Activated T-cell treated with anti-CD3 and anti-CD28 coated beads, Interleukin-2, amount 50 U/mL, for 4 hours (primary cell): Measurements from ENCODE around the gene MEP1B. TPM values are rescaled to one million over a fixed set of nuclear protein-coding genes. Genes with fewer than 3 reads are reported as not detected.
"Not testable (repeated sequence)": the region's sequence is repeated elsewhere in the genome, so short reads cannot be mapped to it uniquely, and the experiment has no call there.

Experiments used
- ATAC-seq, 2 donors: fragments of 200-7000 bp; cut with Tn5 transposase; one replicate each; pipeline ENCODE4 v1.10.0; 2021
- DNase-seq: peaks from one replicate; pipeline ENCODE4 v3.0.0-alpha.2; 2020
- H3K27me3 Mint-ChIP-seq: one replicate; pipeline ENCODE4 v1.8.0; 2021; ENCODE audit warnings: low read depth, mixed read lengths
- H3K36me3 Mint-ChIP-seq: one replicate; pipeline ENCODE4 v1.8.0; 2022; ENCODE audit warnings: mixed read lengths; ENCODE audit not compliant: insufficient read depth
- H3K4me1 Mint-ChIP-seq: one replicate; pipeline ENCODE4 v1.8.0; 2021; ENCODE audit warnings: low read depth, mixed read lengths
- H3K4me3 Mint-ChIP-seq: one replicate; pipeline ENCODE4 v1.8.0; 2021; ENCODE audit warnings: mild to moderate bottlenecking, moderate library complexity, mixed read lengths
- H3K9me3 Mint-ChIP-seq: one replicate; pipeline ENCODE4 v1.8.0; 2021; ENCODE audit warnings: mixed read lengths
- total RNA-seq, 3 donors: library from RNA; stranded (reverse); gene quantifications; one replicate each; pipeline ENCODE4 v1.2.1, GENCODE V29; 2021

Gene MEP1B
- not detected for total RNA-seq

DNA sequence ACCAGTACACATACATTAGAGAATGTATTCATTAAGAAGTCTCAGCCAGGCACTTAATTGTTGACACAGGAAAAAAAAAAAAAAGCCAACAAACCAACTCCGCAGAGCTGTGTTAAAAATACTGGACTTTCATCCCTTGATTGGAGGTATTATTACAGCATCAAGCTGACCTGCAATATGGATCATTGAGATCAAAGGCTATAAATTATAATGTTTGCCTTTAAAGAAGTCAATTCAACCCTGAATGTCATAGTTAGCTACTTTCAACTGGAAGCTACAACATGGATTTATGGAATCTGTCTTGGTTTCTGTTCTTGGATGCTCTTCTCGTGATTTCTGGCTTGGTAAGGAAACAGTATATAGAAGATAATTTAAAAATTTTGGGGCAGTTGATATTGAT is at the start of gene MEP1B:
MEP1B (plus strand) TSS at position 250 of the 400 bp plus-strand sequence; CDS start at position 282, 32 bp downstream.
- Mint-ChIP-seq H3K4me1 (no peaks in the 10 kb centered on the region), H3K36me3 (no peaks in the 10 kb centered on the region), H3K9me3 (peaks cover 6% of the 10 kb centered on the region), H3K4me3 (no peak within 1 kb of the TSS), H3K27me3 (peaks cover 18% of the 10 kb centered on the region)
- DNase-seq (no peak), ATAC-seq (no peak)

DNA sequence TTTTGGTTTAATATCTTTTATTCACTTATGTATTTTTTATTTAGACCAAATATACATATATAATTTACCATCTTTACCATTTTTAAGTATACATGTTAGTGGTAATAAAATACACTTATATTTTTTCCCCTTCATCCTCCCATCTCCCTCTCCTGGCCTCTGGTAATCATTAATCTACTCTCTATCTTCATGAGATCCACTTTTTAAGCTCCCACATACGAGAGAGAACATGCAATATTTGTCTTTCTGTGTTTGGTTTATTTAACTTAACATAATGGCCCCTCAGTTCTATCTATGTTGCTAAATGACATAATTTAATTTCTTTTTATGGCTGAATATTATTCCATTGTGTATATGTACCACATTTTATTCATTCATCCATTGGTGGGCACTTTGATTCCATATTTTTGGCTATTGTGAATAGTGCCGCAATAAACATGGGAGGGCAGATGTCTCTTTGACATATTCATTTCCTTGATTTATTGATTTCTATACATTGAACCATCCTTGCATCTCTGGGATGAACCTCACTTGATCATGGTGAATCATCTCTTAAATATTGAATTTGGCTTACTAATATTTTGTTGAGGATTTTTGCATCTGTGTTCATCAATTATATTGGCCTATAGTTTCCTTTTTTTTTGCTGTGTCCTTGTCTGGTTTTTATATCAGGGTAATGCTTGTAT is 41.5 kb upstream of the MEP1B start:
- Mint-ChIP-seq H3K27me3 (peaks cover 4% of the 10 kb centered on the region), H3K36me3 (no peaks in the 10 kb centered on the region), H3K9me3 (no peaks in the 10 kb centered on the region), H3K4me3 (no peak overlapping the region), H3K4me1 (peaks cover 3% of the 10 kb centered on the region)
- ATAC-seq: no peak
- no peak for DNase-seq

DNA sequence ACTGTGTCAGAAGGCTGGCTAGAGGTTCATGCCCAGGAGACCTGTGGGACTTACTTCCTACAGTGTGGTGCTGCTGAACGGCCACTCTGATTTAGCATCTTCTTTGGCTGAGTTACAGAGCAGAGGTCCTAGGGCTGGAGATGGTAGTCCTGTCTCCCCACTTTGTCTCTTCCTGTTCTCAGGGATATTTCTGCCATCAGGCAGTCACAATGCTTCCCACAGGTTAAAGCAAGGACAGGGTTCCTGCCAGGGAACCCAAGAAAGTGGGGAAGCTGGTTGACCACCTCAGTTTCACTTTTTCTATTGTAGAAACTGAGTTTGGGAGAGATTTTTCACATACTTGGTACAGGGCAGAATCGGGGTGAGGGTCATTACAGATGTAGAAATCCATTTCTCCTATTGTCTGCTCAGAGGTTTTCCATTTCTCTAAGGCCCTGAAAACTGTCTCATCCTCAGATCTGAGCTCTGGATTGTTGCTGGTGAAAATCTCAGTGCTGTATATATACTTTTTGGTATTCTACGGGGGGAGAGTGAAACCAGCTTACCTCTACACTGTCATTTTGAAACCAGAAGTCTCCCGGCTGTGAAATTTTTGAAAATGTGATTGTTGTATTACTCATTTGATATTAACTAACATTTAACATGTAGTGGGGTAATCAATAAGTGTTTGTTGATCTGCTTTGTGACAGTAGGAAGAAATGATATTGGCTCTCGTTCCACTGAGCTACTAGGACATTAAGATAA is 37.0 kb upstream of the MEP1B start:
- ATAC-seq: no peak
- Mint-ChIP-seq H3K4me1 (peaks cover 4% of the 10 kb centered on the region), H3K4me3 (no peak overlapping the region), H3K9me3 (no peaks in the 10 kb centered on the region), H3K36me3 (no peaks in the 10 kb centered on the region), H3K27me3 (peaks cover 6% of the 10 kb centered on the region)
- no peak for DNase-seq

DNA sequence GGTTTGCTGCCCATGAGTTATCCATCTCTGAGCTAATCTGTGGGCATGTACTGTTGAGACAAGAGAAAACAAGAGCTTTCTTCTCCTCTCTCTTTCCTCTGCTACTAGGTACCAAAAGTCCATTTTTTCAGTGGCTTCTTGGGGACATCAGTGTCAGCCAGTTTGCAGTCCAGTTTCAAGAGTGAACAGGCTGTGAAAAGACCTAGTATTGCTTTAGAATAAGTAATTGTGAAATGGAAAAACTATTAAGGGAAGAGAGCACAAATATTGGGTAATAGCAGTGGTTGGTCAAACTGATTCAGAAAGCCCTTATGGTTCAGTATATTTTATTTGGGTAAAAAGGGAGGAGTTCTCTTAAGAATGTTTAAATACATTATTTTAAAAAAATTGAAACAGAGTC is 33.0 kb upstream of the MEP1B start:
- no peak for DNase-seq
- H3K4me3 Mint-ChIP-seq: no peak overlapping the region
- peaks cover 4% of the 10 kb centered on the region for H3K27me3 Mint-ChIP-seq
- H3K9me3 Mint-ChIP-seq: no peaks in the 10 kb centered on the region
- no peaks in the 10 kb centered on the region for H3K36me3 Mint-ChIP-seq
- H3K4me1 Mint-ChIP-seq: peaks cover 7% of the 10 kb centered on the region
- no peak for ATAC-seq

DNA sequence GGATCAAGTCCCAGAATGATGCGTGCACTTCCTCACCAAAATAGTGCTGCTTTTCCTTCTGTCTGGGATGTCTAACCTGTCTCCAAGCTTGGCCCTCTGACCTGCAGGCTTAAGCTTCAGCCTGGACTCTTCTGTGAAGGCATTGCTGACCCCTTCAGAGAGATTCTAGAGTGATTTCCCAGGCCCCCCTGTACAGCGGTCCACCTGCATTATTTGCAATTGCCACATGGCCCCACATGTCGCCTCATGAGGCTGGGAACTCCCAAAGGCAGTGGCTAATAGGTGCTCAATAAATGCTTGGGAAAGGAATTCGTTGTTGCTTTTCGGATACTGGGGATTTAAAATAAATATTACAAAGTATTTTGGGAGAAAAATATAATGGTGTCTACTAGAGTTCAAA is 32.3 kb upstream of the MEP1B start:
- no peak overlapping the region for H3K4me3 Mint-ChIP-seq
- H3K27me3 Mint-ChIP-seq: peaks cover 2% of the 10 kb centered on the region

DNA sequence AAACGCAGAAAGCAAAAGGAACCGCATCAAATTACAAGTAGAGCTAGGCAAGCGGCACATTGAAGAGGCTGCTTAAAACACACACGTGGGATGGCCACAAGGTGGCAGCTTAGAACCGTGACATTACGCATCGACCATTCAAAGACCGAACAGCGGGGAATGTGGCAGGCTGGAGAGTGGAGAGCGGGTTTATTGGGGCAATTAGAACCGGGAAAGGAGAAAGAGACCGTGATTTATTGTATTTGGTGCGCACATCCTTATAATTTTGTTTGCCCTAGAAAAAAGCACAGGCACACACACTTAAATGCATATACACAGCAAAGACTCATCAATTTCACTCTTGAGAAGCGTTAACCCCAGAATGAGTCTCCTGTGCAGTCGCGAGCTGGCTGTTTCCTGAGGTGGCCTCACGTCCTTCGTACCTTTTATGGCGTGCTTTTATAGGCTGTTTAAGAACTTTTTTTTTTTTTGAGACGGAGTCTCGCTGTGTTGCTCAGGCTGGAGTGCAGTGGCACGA is 31.7 kb upstream of the MEP1B start:
- Mint-ChIP-seq H3K36me3 (no peaks in the 10 kb centered on the region), H3K4me1 (peaks cover 5% of the 10 kb centered on the region), H3K27me3 (peaks cover 2% of the 10 kb centered on the region), H3K4me3 (peak overlapping the region; percentile 66), H3K9me3 (no peaks in the 10 kb centered on the region)
- ATAC-seq (peak; percentile 90 to 93), DNase-seq (peak; percentile 61)

More for the DNA sequence above, 32.3 kb upstream of the MEP1B start:
- no peak for ATAC-seq
- Mint-ChIP-seq H3K4me1 (peaks cover 7% of the 10 kb centered on the region), H3K9me3 (no peaks in the 10 kb centered on the region), H3K36me3 (no peaks in the 10 kb centered on the region)
- DNase-seq: no peak

DNA sequence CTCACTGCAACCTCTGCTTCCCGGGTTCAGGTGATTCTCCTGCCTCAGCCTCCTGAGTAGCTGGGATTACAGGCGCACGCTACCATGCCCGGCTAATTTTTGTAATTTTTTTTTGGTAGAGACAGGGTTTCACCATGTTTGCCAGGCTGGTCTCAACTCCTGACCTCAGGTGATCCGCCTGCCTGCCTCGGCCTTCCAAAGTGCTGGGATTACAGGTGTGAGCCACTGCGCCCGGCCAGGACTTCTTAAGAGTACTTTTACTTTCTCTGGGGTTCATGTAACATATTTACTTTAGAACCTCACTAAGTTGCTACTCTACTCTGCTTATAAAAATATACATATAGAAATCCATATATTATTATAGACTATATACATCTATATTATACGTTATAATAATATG is 31.2 kb upstream of the MEP1B start:
- not testable (repeated sequence) for H3K4me3 Mint-ChIP-seq, H3K27me3 Mint-ChIP-seq, H3K9me3 Mint-ChIP-seq

DNA sequence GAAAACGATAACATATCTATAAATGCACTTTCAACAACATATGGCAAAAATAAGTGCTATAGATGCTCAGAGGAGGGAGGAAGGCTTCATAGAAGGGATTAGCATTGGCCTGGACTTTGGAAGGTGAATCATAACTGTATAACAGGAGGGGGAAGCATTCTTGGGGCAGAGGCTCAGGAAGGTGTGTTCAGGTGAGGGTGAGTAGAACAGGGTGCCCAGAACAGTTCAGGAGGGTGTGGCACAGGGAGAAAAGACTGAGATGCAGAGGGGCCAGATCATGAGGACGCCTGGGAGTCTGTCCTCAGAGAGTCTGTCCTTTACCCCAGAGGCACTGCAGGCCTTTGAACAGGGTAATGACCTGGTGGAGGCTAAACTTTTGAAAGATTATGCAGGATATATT is 29.3 kb upstream of the MEP1B start:
- no peak overlapping the region for H3K4me3 Mint-ChIP-seq
- H3K27me3 Mint-ChIP-seq: no peaks in the 10 kb centered on the region
- peaks cover 4% of the 10 kb centered on the region for H3K4me1 Mint-ChIP-seq
- DNase-seq (no peak), ATAC-seq (no peak)
- H3K36me3 Mint-ChIP-seq: no peaks in the 10 kb centered on the region
- no peaks in the 10 kb centered on the region for H3K9me3 Mint-ChIP-seq

More for the DNA sequence above, 31.2 kb upstream of the MEP1B start:
- not testable (repeated sequence) for H3K36me3 Mint-ChIP-seq, ATAC-seq, H3K4me1 Mint-ChIP-seq, DNase-seq

DNA sequence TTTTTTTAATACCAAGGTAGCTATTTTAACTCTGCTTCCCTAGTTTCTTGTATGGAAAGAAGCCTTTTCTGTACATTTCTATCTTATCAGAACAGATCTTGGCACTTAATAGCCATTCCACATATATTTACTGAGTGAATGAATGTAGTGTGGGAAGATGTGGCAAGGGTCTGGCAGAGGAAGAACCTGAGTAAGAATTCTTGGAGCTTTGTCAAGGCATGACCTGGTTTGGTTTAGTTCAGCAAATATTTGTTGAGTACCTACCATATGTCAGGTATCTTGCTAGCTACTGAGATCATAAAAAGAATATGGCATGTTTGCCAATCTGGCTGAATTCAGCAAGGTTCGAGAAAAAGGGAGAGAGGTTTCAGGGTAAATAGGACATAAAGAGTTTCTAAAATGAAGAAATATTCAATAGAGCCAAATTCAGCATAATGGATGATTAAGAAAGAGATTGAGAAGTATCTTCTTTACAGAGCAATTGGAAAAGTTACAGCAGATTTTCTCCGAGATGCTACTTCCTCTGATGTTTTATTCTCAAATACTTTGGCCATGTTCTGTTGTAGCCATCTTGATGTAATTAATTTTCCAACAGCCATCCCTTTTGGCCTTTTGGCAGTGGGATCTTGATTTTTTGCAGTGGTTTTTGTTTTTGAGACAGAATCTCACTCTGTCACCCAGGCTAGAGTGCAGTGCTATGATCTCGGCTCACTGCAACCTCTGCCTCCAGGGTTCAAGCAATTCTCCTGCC is 21.7 kb upstream of the MEP1B start:
- ATAC-seq: no peak
- H3K36me3 Mint-ChIP-seq: no peaks in the 10 kb centered on the region
- no peaks in the 10 kb centered on the region for H3K4me1 Mint-ChIP-seq
- H3K27me3 Mint-ChIP-seq: peaks cover 6% of the 10 kb centered on the region
- no peaks in the 10 kb centered on the region for H3K9me3 Mint-ChIP-seq
- no peak overlapping the region for H3K4me3 Mint-ChIP-seq
- no peak for DNase-seq

DNA sequence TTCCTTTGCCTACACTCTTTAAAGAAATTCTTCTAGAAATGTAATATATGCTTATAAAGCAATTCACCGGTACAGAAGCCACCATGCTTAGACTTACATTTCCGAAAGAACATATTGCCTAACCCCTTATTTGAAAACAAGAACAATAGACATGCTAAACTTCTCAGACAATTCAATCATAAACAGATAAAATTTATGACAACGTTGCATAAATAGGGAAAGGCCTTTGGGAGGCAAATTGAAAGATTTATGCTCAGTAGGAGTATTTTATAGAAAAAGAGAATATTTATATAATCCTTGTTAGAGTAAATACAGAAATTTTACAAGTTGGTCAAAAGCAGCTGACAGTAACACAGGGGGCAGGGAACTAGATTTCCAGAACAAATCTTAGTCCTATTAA is 16.2 kb upstream of the MEP1B start:
- Mint-ChIP-seq H3K27me3 (peaks cover 3% of the 10 kb centered on the region), H3K4me1 (no peaks in the 10 kb centered on the region), H3K36me3 (no peaks in the 10 kb centered on the region), H3K9me3 (no peaks in the 10 kb centered on the region), H3K4me3 (no peak overlapping the region)
- DNase-seq (no peak), ATAC-seq (no peak)

DNA sequence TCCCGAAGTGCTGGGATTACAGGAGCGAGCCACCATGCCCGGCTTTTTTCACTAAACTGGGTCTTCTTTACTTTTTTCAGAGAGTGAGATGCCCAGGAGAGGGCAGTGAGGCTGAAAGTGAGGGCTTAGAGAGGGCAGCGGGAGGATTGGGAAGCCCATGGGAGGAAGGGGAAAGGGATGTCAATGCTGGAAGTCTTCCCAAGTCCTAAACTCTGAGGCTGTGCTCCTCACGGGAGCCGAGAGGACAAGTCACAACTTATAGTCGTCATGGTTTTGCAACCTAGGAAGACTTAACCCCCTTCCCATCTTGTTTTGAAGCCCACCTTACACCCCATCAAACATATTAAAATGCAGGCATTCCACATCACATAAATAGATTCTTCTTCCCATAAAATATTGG is 15.1 kb upstream of the MEP1B start:
- no peaks in the 10 kb centered on the region for H3K27me3 Mint-ChIP-seq
- H3K4me1 Mint-ChIP-seq: no peaks in the 10 kb centered on the region
- no peak for DNase-seq
- no peak overlapping the region for H3K4me3 Mint-ChIP-seq
- H3K36me3 Mint-ChIP-seq: no peaks in the 10 kb centered on the region
- no peak for ATAC-seq
- H3K9me3 Mint-ChIP-seq: no peaks in the 10 kb centered on the region

DNA sequence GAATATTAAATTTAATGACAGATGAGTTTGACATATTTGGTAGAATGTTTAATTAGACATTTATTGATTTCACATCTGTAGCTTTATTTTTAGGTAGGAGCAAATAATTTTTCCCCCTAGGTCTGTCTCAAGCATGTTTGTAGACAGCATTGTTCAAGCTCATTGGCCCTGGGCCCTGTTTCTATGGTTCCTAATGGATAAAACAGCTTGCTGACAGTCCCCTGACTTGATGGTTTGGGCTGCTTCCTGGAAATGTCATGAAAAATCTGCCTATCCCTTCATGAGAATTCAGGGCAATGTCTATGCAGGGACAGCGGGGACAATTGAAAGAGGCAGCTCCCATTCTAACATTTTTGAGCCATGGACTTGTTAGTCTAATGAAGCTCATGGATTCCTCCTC is 14.6 kb upstream of the MEP1B start:
- Mint-ChIP-seq H3K36me3 (no peaks in the 10 kb centered on the region), H3K9me3 (no peaks in the 10 kb centered on the region), H3K4me3 (no peak overlapping the region), H3K27me3 (no peaks in the 10 kb centered on the region), H3K4me1 (no peaks in the 10 kb centered on the region)
- DNase-seq (no peak), ATAC-seq (no peak)

DNA sequence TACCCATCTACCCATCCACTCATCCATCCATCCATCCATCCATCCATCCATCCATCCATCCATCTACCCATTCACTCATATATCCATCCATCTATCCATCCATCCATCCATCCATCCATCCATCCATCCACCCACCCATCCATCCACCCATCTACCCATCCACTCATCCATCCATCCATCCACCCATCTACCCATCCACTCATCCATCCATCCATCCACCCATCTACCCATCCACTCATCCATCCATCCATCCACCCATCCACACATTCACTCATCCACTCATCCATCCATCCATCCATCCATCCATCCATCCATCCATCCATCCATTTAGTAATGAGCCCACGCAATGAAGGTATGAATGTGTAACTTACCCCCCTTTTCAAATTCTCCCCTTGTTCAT is 13.1 kb upstream of the MEP1B start:
- H3K9me3 Mint-ChIP-seq, H3K36me3 Mint-ChIP-seq, ATAC-seq, H3K4me3 Mint-ChIP-seq, H3K27me3 Mint-ChIP-seq, DNase-seq, H3K4me1 Mint-ChIP-seq: not testable (repeated sequence)

DNA sequence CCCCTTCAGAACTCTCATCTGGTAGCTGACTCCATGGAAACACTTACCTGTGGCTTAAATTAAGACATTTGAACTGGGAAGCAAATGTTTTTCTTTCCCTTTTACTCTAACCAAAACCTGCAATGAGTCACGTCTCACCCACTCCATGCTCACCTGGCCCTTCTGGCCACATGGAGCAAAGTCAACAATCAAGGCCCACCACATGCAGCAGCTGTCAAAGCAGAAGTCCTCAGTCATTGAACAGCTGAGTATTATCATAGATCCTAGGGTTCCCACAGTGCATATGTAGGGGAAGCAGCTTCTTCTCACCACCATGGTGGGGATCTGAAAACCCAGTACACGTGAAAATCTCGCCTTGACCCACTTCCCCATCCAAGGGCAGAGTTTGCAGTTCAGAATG is 12.3 kb upstream of the MEP1B start:
- H3K9me3 Mint-ChIP-seq: no peaks in the 10 kb centered on the region
- no peak for ATAC-seq
- H3K4me3 Mint-ChIP-seq: no peak overlapping the region
- H3K36me3 Mint-ChIP-seq: no peaks in the 10 kb centered on the region
- H3K4me1 Mint-ChIP-seq: no peaks in the 10 kb centered on the region
- DNase-seq: no peak
- no peaks in the 10 kb centered on the region for H3K27me3 Mint-ChIP-seq
